Measurements from ENCODE around the gene GRM8. TPM values are rescaled to one million over a fixed set of nuclear protein-coding genes. Genes with fewer than 3 reads are reported as not detected.

Gene GRM8
- total RNA-seq, 6 donors from 2014 or later: 0.49 to 6.5 (median 1.8) TPM; not detected in 3

DNA sequence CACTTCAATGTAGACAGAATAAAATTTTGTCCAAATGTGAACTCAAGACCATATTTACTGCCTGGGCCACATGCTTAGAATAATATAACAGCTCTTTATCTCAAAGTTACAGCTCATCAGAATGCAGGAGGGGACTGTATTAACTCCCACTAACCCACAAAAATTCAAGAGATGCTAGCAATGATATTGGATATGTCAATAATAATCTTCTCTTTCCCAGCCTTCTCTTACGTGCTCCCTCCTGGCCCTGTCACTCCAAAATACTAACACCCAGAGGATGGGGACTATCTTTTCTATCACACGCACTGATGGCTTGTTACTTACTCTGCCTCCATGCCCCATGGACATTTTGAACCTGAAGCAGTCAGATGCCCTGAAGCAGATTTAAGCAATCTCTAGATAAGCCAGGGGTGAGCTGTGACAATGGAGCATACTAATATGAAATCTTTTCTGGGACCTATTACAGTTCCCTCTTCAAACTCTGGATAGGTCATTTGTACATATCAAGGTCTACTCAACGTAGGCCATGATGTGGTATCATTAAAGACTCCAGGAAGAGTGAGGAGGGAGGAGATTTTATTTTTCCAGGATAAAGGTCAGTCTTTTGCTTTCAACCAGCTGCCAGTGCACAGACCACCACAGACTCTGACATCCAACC is 803.0 kb downstream of the GRM8 start:
- no peak for ATAC-seq (ENCODE audit: low FRiP score in 2 of 2)
- TF ChIP-seq POLR2AphosphoS5 (IDR thresholded peaks at IDR 0.05) (no peak), POLR2A (IDR thresholded peaks at IDR 0.05) (no peak), EP300 (IDR thresholded peaks at IDR 0.05) (no peak)
- no peaks in the 10 kb centered on the region for H3K36me3 ChIP-seq
- H3K27ac ChIP-seq: no peak overlapping the region
- no peak for DNase-seq
- no peaks in the 10 kb centered on the region for H3K27me3 ChIP-seq
- H3K4me3 ChIP-seq: no peak overlapping the region
- H3K4me1 ChIP-seq: no peaks in the 10 kb centered on the region
- no peaks in the 10 kb centered on the region for H3K9me3 ChIP-seq
- whole genome bisulfite sequencing, 2 donors: 58 to 70% methylated on average over 3 of the region's 3 CpGs

DNA sequence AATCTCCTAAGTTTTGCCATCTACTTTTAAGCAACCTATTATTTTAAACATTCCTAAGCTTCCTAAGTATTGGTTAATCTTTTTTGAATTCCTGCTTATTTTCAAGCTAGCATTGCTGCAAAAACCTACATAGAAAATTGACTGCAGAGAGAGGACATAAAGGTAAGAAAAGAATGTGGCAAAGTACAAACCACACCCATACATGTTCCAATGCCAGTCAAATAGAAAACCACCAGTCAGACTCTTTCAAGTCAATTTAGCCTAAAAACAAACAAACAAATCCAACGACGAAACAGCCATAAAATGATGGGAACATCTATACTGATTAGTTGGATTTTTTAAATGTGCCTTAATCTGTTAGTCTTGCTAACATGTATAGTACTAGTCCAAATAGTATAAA is 804.8 kb downstream of the GRM8 start:
- Histone ChIP-seq H3K36me3 (no peaks in the 10 kb centered on the region), H3K27me3 (no peaks in the 10 kb centered on the region), H3K27ac (no peak overlapping the region), H3K4me1 (no peaks in the 10 kb centered on the region), H3K9me3 (no peaks in the 10 kb centered on the region), H3K4me3 (no peak overlapping the region)
- TF ChIP-seq POLR2A (IDR thresholded peaks at IDR 0.05) (no peak), EP300 (IDR thresholded peaks at IDR 0.05) (no peak), POLR2AphosphoS5 (IDR thresholded peaks at IDR 0.05) (no peak)
- TF ChIP-seq, protein P1, sequence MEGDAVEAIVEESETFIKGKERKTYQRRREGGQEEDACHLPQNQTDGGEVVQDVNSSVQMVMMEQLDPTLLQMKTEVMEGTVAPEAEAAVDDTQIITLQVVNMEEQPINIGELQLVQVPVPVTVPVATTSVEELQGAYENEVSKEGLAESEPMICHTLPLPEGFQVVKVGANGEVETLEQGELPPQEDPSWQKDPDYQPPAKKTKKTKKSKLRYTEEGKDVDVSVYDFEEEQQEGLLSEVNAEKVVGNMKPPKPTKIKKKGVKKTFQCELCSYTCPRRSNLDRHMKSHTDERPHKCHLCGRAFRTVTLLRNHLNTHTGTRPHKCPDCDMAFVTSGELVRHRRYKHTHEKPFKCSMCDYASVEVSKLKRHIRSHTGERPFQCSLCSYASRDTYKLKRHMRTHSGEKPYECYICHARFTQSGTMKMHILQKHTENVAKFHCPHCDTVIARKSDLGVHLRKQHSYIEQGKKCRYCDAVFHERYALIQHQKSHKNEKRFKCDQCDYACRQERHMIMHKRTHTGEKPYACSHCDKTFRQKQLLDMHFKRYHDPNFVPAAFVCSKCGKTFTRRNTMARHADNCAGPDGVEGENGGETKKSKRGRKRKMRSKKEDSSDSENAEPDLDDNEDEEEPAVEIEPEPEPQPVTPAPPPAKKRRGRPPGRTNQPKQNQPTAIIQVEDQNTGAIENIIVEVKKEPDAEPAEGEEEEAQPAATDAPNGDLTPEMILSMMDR (IDR thresholded peaks at IDR 0.05): no peak
- DNase-seq: no peak
- 69 to 78% methylated on average over 2 of the region's 2 CpGs for WGBS, 2 donors
- no peak for ATAC-seq (ENCODE audit: low FRiP score in 2 of 2)

DNA sequence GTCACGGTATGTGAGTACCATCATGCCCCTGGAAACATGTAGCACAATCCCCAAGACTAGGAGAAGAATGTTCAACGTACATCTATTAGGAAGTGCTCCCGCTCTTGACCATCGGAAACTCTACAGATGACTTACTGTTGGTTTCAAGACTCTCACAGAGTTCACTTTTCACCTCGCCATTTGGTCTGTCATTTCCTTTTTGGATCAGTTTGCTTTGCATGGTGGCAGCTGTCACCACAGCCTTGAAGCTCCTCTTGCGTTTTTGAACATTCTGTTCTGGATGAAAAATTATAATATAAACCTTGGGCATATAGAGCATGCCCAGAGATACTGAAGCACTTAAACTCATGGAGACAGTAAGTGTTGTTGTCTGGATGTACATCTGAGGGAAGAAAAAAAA is 806.8 kb downstream of the GRM8 start:
- DNase-seq (no peak), ATAC-seq (ENCODE audit: low FRiP score in 2 of 2) (no peak)
- WGBS, 2 donors: 84 to 86% methylated on average over 6 of the region's 6 CpGs
- H3K9me3 ChIP-seq: no peaks in the 10 kb centered on the region
- TF ChIP-seq EP300 (IDR thresholded peaks at IDR 0.05) (no peak), POLR2A (IDR thresholded peaks at IDR 0.05) (no peak), POLR2AphosphoS5 (IDR thresholded peaks at IDR 0.05) (no peak)
- TF ChIP-seq, protein P1 (IDR thresholded peaks at IDR 0.05): no peak
- no peaks in the 10 kb centered on the region for H3K27me3 ChIP-seq
- no peaks in the 10 kb centered on the region for H3K36me3 ChIP-seq
- no peak overlapping the region for H3K27ac ChIP-seq
- H3K4me3 ChIP-seq: no peak overlapping the region
- no peaks in the 10 kb centered on the region for H3K4me1 ChIP-seq

DNA sequence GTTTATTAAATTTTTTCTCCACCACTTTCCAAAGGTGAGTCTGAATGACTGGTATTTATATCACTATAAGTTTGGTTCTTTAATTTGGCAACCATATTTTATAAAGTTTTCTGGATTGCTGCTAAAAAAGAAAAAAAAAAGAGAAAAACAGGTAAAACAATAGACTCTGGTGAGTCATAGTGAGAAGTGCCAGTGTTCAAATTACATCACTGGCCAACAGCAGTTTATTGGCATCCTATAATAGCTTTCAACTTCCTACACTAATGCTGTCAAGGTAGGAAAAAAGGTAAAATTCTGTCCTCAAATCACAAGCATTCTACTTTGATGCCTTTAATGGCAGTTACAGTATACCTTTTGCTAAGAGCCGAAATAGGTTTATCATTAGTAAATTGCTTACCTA is 808.8 kb downstream of the GRM8 start:
- H3K4me1 ChIP-seq: no peaks in the 10 kb centered on the region
- H3K27ac ChIP-seq: no peak overlapping the region
- TF ChIP-seq POLR2AphosphoS5 (IDR thresholded peaks at IDR 0.05): no peak
- no peak for TF ChIP-seq POLR2A (IDR thresholded peaks at IDR 0.05)
- TF ChIP-seq EP300 (IDR thresholded peaks at IDR 0.05): no peak
- TF ChIP-seq, protein P1 (IDR thresholded peaks at IDR 0.05): no peak
- no peaks in the 10 kb centered on the region for H3K36me3 ChIP-seq
- no peak overlapping the region for H3K4me3 ChIP-seq
- no peak for ATAC-seq (ENCODE audit: low FRiP score in 2 of 2)
- DNase-seq: no peak
- H3K27me3 ChIP-seq: no peaks in the 10 kb centered on the region
- no peaks in the 10 kb centered on the region for H3K9me3 ChIP-seq
- WGBS, 2 donors: 96 to 100% methylated on average over 1 of the region's 1 CpG

DNA sequence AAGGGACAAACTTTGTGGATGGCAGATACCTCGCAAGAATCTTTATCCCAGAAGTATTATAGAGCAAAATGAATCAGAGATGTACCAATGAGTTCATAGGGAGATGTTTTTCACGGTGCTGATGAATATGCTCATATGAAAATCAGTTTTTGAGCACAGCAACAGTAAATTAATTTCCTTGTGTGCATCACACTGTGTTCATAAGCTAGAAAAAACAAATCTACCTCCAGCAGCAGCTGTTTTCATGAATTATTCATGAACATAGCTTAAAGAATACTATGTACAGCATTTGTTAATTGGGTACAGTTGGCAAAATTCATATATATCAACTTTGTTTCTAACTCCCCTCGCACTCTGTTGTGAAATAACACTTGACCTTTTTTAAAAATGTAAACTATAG is 809.8 kb downstream of the GRM8 start:
- WGBS, 2 donors: 73 to 81% methylated on average over 3 of the region's 3 CpGs

More for the DNA sequence above, 809.8 kb downstream of the GRM8 start:
- Histone ChIP-seq H3K9me3 (no peaks in the 10 kb centered on the region), H3K4me3 (no peak overlapping the region), H3K4me1 (no peaks in the 10 kb centered on the region), H3K36me3 (no peaks in the 10 kb centered on the region), H3K27me3 (no peaks in the 10 kb centered on the region), H3K27ac (no peak overlapping the region)
- ATAC-seq (ENCODE audit: low FRiP score in 2 of 2) (no peak), DNase-seq (no peak)
- TF ChIP-seq EP300 (IDR thresholded peaks at IDR 0.05) (no peak), POLR2A (IDR thresholded peaks at IDR 0.05) (no peak), POLR2AphosphoS5 (IDR thresholded peaks at IDR 0.05) (no peak)
- TF ChIP-seq, protein P1 (IDR thresholded peaks at IDR 0.05): no peak

All from upper lobe of left lung (tissue), 6 donors.